A673 (cell line): Measurements from ENCODE around the gene ANKRD11. TPM values are rescaled to one million over a fixed set of nuclear protein-coding genes. Genes with fewer than 3 reads are reported as not detected.

ENCODE experiments used
- BruUV-seq: library from RNA; stranded (reverse); fragments of 400-500 nt; replicated peaks from 2 replicates; lab custom pipeline; 2021; lab: Mats Ljungman, UMichigan
- CTCF ChIA-PET: fragments of 300-600 bp; sonication (Branson Sonifier 250); formaldehyde crosslinking; loops from one replicate; lab custom pipeline; 2022; ENCODE audit warnings: antibody characterized with exemption; lab: Charles Lee
- POLR2A ChIA-PET: fragments of 300-600 bp; sonication (Branson Sonifier 250); formaldehyde crosslinking; loops from one replicate; lab custom pipeline; 2022; ENCODE audit warnings: antibody characterized with exemption; ENCODE audit not compliant: low non-redundant PET; lab: Charles Lee
- DNase-seq: peaks from one replicate; pipeline ENCODE4 v3.0.0-alpha.2; 2015; ENCODE audit warnings: low spot score
- H3K27ac ChIP-seq: fragments of 200-600 bp; sonication (generic); 2 replicates; pipeline ENCODE4 v1.5.1; 2016; ENCODE audit warnings: mixed run types, low read depth, mild to moderate bottlenecking, mixed read lengths, antibody characterized with exemption, low read length; ENCODE audit not compliant: poor library complexity, severe bottlenecking
- H3K27me3 ChIP-seq: fragments of 200-600 bp; sonication (generic); replicated peaks from 2 replicates; pipeline ENCODE4 v1.6.1; 2017; ENCODE audit warnings: mixed run types, low read depth, mild to moderate bottlenecking, mixed read lengths, antibody characterized with exemption, low read length; ENCODE audit not compliant: insufficient read depth, poor library complexity
- H3K36me3 ChIP-seq: fragments of 200-600 bp; sonication (generic); 2 replicates; pipeline ENCODE4 v1.6.1; 2016; ENCODE audit warnings: mixed run types, mild to moderate bottlenecking, mixed read lengths, antibody characterized with exemption, low read length; ENCODE audit not compliant: insufficient read depth, poor library complexity, severe bottlenecking
- H3K4me1 ChIP-seq: fragments of 200-600 bp; sonication (generic); 2 replicates; pipeline ENCODE4 v1.6.1; 2017; ENCODE audit warnings: mixed run types, mild to moderate bottlenecking, mixed read lengths, antibody characterized with exemption, low read length; ENCODE audit not compliant: insufficient read depth, poor library complexity, severe bottlenecking
- H3K4me3 ChIP-seq: fragments of 200-600 bp; sonication (generic); 2 replicates; pipeline ENCODE4 v1.5.1; 2016; ENCODE audit warnings: low read depth, mixed run types, mild to moderate bottlenecking, mixed read lengths, low read length; ENCODE audit not compliant: poor library complexity, severe bottlenecking
- H3K9me3 ChIP-seq: fragments of 200-600 bp; sonication (generic); 2 replicates; pipeline ENCODE4 v1.6.1; 2016; ENCODE audit warnings: mixed run types, low read depth, mild to moderate bottlenecking, mixed read lengths, antibody characterized with exemption, low read length; ENCODE audit not compliant: poor library complexity, severe bottlenecking
- EZH2 ChIP-seq: fragments of 200-600 bp; sonication (generic); IDR thresholded peaks from 2 replicates; pipeline ENCODE4 v1.6.1; 2017; ENCODE audit warnings: borderline replicate concordance, low read depth, mild to moderate bottlenecking, mixed read lengths, antibody characterized with exemption, low read length; ENCODE audit not compliant: poor library complexity, severe bottlenecking
- intact Hi-C: fragments of 100-400 bp; cut with micrococcal nuclease; formaldehyde crosslinking; loops from one replicate; pipeline ENCODE4 v1.10.0; 2022; ENCODE audit not compliant: unreplicated experiment
- total RNA-seq: library from RNA; stranded (reverse); gene quantifications from 2 replicates; pipeline ENCODE4 v1.2.3, GENCODE V29; 2021
- TF ChIP-seq, protein P1 (sequence below): fragments of 300-800, 200-600 bp; sonication (generic); conservative IDR thresholded peaks from 2 replicates; pipeline ENCODE4 v1.5.1; 2017; ENCODE audit warnings: low read depth, mild to moderate bottlenecking, antibody characterized with exemption, low read length, moderate library complexity, mixed read lengths

The ANKRD11 gene
- total RNA-seq, 1 experiment from 2014 or later, result 217 TPM

DNA sequence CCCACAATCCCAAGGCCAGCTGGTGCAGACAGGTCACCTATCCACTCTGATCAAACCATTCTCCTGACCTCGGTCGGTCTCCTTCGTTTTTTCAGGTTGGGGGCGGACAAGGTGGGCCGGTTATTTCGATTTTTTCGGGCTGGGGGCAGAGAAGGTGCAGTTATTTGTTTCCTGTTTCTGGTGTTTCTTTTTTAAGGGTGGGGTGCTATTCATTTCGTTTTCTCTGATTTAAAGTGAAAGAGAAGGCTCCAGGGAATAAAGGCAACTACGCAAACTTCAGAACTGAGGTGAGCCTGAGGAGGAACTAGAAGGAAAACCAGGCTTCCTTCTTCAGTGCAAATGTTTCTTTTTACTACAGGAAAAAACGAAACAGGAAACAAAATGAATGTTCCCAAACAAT lies 64.8 kb downstream of the ANKRD11 start:
- no peaks in the 10 kb centered on the region for H3K27me3 ChIP-seq
- TF ChIP-seq, protein P1, sequence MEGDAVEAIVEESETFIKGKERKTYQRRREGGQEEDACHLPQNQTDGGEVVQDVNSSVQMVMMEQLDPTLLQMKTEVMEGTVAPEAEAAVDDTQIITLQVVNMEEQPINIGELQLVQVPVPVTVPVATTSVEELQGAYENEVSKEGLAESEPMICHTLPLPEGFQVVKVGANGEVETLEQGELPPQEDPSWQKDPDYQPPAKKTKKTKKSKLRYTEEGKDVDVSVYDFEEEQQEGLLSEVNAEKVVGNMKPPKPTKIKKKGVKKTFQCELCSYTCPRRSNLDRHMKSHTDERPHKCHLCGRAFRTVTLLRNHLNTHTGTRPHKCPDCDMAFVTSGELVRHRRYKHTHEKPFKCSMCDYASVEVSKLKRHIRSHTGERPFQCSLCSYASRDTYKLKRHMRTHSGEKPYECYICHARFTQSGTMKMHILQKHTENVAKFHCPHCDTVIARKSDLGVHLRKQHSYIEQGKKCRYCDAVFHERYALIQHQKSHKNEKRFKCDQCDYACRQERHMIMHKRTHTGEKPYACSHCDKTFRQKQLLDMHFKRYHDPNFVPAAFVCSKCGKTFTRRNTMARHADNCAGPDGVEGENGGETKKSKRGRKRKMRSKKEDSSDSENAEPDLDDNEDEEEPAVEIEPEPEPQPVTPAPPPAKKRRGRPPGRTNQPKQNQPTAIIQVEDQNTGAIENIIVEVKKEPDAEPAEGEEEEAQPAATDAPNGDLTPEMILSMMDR, result no peak
- no peak for TF ChIP-seq EZH2
- H3K36me3 ChIP-seq, result peaks cover 4% of the 10 kb centered on the region
- intact Hi-C loops, result no loop called here
- H3K9me3 ChIP-seq, result no peaks in the 10 kb centered on the region
- H3K4me1 ChIP-seq, result no peaks in the 10 kb centered on the region
- H3K27ac ChIP-seq, result no peak overlapping the region
- DNase-seq, result no peak
- BruUV-seq, result no TSS peak
- POLR2A ChIA-PET, result no interaction called here
- CTCF ChIA-PET, result no interaction called here
- H3K4me3 ChIP-seq, result no peak overlapping the region

DNA sequence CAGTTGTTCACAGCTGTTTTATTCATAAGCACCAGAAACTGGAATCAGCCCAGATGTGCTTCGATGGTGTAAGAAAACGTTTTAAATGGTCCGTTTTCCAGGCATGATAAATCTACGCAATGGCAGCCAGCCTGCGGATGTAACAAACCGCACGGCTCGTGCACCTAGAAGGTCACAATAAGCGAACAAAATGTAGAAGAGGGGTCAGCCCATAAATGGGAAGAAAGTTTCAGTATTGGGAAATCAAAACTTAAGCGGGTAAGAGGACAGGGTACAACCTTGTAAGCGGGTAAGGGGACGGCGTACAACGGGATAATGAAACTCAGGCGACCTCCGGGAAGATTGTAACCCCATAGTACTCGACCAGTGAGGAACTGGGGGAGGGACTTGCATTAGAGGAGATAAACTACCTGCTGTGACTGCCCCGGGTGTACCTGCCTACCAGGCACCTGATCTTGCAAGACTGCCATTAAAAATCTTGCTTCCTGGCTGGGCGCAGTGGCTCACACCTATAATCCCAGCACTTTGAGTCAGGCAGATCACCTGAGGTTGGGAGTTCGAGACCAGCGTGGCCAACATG lies 66.6 kb downstream of the ANKRD11 start:
- Histone ChIP-seq H3K27me3 (no peaks in the 10 kb centered on the region), H3K4me1 (no peaks in the 10 kb centered on the region), H3K9me3 (no peaks in the 10 kb centered on the region), H3K27ac (no peak overlapping the region), H3K36me3 (peaks cover 4% of the 10 kb centered on the region), H3K4me3 (no peak overlapping the region)
- TF ChIP-seq, protein P1, result no peak
- TF ChIP-seq EZH2, result no peak
- ChIA-PET POLR2A (no interaction called here), CTCF (no interaction called here)
- no TSS peak for BruUV-seq
- no peak for DNase-seq
- intact Hi-C loops, result no loop called here

DNA sequence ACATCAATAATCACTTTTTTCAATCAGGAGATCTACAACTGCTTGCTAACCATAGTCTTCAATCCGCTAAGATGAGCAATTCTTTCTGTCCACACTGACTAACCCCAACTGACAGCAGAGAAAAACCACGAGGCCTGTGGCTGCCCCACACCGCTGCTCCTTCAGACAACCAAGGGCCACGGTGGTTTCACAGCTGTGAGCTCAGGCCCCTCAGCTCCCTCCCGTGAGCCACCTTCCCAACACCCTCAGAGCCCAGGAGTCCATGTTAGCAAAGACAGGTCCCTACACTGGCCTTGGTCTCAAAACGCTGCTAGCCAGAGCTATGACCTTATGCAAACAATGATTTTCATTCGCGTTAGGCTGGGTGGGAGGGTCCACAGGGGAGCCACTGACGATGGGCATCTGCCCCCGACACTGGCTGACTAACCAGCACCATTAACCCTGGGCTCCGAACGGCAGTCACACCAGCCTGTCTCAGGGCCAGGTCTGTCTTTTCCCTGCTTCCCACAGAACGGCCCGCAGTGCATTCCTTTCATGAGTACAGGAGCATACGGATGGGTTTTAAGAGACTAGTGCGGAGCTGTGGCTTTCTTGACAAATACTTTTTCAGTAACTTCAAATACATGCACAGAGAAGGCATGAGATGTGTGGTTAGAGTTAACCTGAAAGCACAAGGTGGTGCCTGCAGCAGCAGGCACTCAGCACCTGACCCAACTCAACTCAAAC lies 67.3 kb downstream of the ANKRD11 start:
- no peaks in the 10 kb centered on the region for H3K9me3 ChIP-seq
- no peaks in the 10 kb centered on the region for H3K4me1 ChIP-seq
- no TSS peak for BruUV-seq
- H3K27ac ChIP-seq, result no peak overlapping the region
- ChIA-PET CTCF (no interaction called here), POLR2A (no interaction called here)
- intact Hi-C loops, result no loop called here
- TF ChIP-seq, protein P1, result no peak
- TF ChIP-seq EZH2, result no peak
- H3K27me3 ChIP-seq, result no peaks in the 10 kb centered on the region
- no peak overlapping the region for H3K4me3 ChIP-seq
- DNase-seq, result no peak
- peaks cover 6% of the 10 kb centered on the region for H3K36me3 ChIP-seq
